Activated naive CD4-positive, alpha-beta T cell treated with anti-CD3 and anti-CD28 coated beads, Interleukin-2, amount 50 U/mL, for 72 hours (primary cell): ENCODE results near the gene RNU4-1. TPM values are rescaled to one million over a fixed set of nuclear protein-coding genes. Genes with fewer than 3 reads are reported as not detected.
"Not testable (repeated sequence)": the region's sequence is repeated elsewhere in the genome, so short reads cannot be mapped to it uniquely, and the experiment has no call there.

ENCODE experiments used
- ATAC-seq, 2 donors: fragments of 150-1000 bp; cut with Tn5 transposase; 2 replicates each; pipeline ENCODE4 v1.10.0; 2021; ENCODE audit warnings: mild to moderate bottlenecking in 2 of 2, moderate library complexity in 2 of 2
- DNase-seq, 2 donors: peaks; one replicate each; pipeline ENCODE4 v3.0.0; 2021 to 2022; ENCODE audit warnings: low spot score in 2 of 2
- H3K27ac Mint-ChIP-seq, 2 donors: one replicate each; pipeline ENCODE4 v1.8.0; 2022; ENCODE audit warnings: mild to moderate bottlenecking in 2 of 2, mixed read lengths in 2 of 2
- H3K36me3 Mint-ChIP-seq, 2 donors: one replicate each; pipeline ENCODE4 v1.8.0; 2022; ENCODE audit warnings: mixed read lengths in 2 of 2
- H3K9me3 Mint-ChIP-seq, 2 donors: one replicate each; pipeline ENCODE4 v1.8.0; 2022; ENCODE audit warnings: mixed read lengths in 2 of 2
- total RNA-seq, 2 donors: library from RNA; stranded (reverse); gene quantifications; one replicate each; pipeline ENCODE4 v1.2.3, GENCODE V29; 2022

Gene RNU4-1
- 1,000 to 10,000 TPM; 1,753 to 2,211 TPM for total RNA-seq

DNA sequence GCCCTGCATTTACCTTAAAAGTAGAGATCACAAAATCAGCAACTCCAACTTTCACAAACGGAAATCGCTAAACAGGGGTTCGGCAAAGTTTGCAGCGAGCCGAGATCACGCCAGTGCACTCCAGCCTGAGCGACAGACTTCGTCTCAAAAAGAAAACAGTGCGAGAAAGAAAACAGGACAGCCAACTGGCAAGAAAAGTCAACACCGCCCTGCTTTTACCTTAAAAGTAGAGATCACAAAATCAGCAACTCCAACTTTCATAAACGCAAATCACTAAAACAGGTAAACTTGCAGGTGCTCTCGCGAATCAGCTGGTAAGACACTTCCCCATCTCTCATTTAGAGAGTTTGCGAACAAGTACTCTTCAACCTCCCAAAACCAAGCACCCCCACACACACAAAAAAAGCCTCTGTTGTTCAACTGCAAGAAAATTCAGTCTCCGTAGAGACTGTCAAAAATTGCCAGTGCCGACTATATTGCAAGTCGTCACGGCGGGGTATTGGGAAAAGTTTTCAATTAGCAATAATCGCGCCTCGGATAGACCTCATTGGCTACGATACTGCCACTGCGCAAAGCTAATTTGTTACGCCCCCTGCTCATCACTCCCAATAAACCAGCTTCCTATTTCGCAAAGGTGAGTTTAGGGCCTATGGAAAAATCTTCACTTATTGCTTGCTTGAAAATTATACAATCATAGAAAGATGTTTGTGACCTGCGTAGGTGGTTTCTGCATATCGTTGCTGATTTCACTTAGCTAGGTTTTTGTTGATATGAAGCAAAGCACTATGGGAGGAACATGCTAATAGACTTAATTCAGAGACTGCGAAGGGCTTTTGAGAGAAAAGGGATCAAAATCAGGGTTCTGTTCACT lies at the start of gene RNU4-1:
RNU4-1 (minus strand) TSS at position 577 of the 871 bp plus-strand sequence.
- H3K36me3 Mint-ChIP-seq: no peaks in the 10 kb centered on the region
- ATAC-seq (peak; percentile 50 to 59), DNase-seq (peak; percentile 72 to 83)
- no peaks in the 10 kb centered on the region for H3K9me3 Mint-ChIP-seq
- no peak within 1 kb of the TSS for H3K27ac Mint-ChIP-seq

DNA sequence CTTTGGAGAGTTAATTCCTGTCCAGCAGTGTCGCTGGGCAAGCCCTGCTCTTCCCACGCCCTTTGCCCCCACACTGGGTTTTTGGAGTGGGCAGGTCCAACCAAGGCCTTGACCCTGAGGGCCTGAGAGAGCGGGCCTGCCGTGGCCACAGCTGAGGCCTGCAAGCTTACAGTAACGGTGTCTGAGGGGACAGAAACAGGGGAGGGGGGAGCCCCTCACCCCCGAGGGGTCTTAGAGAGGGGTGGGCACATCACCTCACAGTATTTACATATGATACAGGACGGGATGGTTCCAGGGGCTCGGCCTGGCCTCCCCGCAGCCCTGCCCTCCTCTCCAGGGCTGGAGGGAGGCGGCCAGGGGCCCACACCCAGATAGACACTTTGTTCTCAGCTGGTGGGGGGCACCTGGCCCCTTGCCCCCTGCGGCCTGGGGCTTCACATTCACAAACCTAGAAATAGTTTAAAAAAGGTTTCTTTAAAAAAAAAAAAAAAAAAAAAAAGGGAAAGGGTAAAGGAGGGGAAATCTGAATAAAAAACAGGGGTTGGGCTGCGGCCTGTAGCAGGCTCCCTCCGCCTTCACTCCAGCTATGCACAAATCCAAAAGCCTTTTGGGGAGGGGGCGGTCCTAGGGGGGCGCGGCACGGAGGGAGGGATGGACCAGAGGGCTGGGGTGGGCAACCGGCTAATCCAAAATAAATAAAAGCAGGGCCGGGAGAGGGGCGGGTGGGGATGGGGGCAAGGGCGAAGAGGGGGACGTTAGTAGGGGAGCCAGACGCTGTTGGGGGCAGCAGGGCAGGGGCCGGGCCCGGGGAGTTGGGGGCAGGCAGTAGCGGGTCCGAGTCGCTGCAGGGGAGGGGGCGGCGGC lies 49.4 kb upstream of the RNU4-1 start:
- Mint-ChIP-seq H3K27ac (no peak overlapping the region), H3K9me3 (peaks cover 8% of the 10 kb centered on the region in 2 donors), H3K36me3 (peaks cover 7% of the 10 kb centered on the region in 2 donors)
- DNase-seq (no peak), ATAC-seq (no peak)

- no peak overlapping the region for H3K27ac Mint-ChIP-seq
- peaks cover 15 to 16% of the 10 kb centered on the region in 2 donors for H3K9me3 Mint-ChIP-seq
- no peak for DNase-seq
- H3K36me3 Mint-ChIP-seq: peaks cover 11 to 21% of the 10 kb centered on the region in 2 donors
- no peak for ATAC-seq
These were observed 46.2 kb upstream of the RNU4-1 start for GRCh38 chr12:120339256-120339655.

GRCh38 chr12:120337730-120338129 lies 44.7 kb upstream of the RNU4-1 start:
- no peak overlapping the region for H3K27ac Mint-ChIP-seq
- H3K9me3 Mint-ChIP-seq: peaks cover 15 to 16% of the 10 kb centered on the region in 2 donors
- H3K36me3 Mint-ChIP-seq: peaks cover 11 to 21% of the 10 kb centered on the region in 2 donors
- no peak for ATAC-seq
- no peak for DNase-seq

DNA sequence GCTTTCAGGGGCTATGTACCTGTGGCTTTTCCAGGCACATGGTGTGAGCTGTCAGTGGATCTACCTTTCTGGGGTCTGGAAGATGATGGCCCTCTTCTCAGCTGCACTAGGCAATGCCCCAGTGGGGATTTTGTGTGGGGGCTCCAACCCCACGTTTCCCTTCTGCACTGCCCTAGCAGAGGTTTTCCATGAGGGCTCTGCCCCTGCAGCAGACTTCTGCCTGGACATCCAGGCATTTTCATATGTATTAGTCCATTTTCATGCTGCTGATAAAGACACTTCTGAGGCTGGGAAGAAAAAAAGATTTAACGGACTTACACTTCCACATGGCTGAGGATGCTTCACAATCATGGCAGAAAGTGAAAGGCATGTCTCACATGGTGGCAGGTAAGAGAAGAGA lies 43.4 kb upstream of the RNU4-1 start:
- not testable (repeated sequence) for DNase-seq, ATAC-seq, H3K27ac Mint-ChIP-seq
- Mint-ChIP-seq H3K9me3 (peaks cover 15 to 16% of the 10 kb centered on the region in 2 donors), H3K36me3 (peaks cover 11 to 21% of the 10 kb centered on the region in 2 donors)

DNA sequence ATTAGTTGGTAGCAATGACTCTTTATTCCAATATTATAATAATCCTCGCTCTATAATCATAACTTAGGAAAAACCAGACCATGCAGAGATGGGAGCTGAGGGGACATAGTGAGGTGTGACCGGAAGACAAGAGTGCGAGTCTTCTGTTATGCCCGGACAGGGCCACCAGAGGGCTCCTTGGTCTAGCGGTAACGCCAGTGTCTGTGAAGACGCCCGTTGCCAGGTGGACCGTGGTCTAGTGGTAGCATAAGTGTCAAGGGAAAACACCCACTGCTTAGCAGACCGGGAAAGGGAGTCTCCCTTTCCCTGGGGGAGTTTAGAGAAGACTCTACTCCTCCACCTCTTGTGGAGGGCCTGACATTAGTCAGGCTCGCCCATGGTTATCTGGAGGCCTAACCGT lies 42.4 kb upstream of the RNU4-1 start:
- DNase-seq: peak; percentile 37 to 67
- ATAC-seq: peak in 1 of 2 donors; percentile 56
- Mint-ChIP-seq H3K36me3 (peaks cover 11 to 21% of the 10 kb centered on the region in 2 donors), H3K9me3 (peaks cover 15 to 16% of the 10 kb centered on the region in 2 donors)
- not testable (repeated sequence) for H3K27ac Mint-ChIP-seq

DNA sequence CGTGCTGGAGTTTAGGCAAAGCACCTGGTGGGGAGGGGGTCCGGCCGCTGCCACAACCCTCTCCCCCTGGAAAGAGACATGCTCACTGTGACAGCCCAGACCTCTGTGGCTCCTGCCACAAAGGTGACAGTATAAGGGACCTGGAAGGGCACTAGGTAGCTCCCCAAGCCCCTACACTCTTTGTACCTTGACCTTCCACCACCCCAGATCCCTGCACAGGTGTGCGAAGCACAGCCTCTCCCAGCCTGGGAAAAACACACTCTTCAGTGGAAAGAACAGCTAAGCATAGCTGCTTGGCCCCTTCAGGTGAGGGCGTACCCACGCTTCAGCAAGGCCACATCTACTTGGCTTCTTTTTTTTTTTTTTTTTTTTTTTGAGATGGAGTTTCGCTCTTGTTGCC lies 39.5 kb upstream of the RNU4-1 start:
- Mint-ChIP-seq H3K36me3 (peaks cover 5 to 15% of the 10 kb centered on the region in 2 donors), H3K9me3 (peaks cover 8 to 9% of the 10 kb centered on the region in 2 donors), H3K27ac (no peak overlapping the region)
- DNase-seq: no peak
- ATAC-seq: no peak

GRCh38 chr12:120332041-120332440 lies 39.0 kb upstream of the RNU4-1 start:
- H3K27ac Mint-ChIP-seq: no peak overlapping the region
- H3K9me3 Mint-ChIP-seq: peaks cover 5 to 7% of the 10 kb centered on the region in 2 donors
- DNase-seq (no peak), ATAC-seq (no peak)
- peaks cover 4 to 12% of the 10 kb centered on the region in 2 donors for H3K36me3 Mint-ChIP-seq

DNA sequence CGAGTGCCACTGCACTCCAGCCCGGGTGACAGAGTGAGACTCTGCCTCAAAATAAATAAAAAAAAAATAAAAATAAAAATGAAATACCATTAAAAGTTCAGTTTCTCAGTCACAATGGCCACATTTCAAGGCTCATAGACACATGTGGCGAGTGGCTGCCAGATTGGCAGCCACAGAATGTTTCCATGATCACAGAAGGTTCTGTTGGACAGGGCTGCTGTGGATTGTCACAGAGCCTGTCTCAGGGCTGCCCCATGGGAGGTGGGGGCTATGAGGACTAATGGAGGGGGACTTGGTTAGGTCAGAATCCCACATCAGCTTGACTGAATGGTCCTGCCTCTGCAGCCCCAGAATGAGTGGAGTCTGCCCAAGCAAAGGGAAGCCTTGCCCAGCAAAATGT lies 38.4 kb upstream of the RNU4-1 start:
- peaks cover 4 to 6% of the 10 kb centered on the region in 2 donors for H3K36me3 Mint-ChIP-seq
- DNase-seq (no peak), ATAC-seq (no peak)
- peaks cover 3 to 5% of the 10 kb centered on the region in 2 donors for H3K9me3 Mint-ChIP-seq
- no peak overlapping the region for H3K27ac Mint-ChIP-seq

- DNase-seq (no peak), ATAC-seq (no peak)
- Mint-ChIP-seq H3K9me3 (no peaks in the 10 kb centered on the region), H3K27ac (no peak overlapping the region), H3K36me3 (no peaks in the 10 kb centered on the region)
These were observed 35.2 kb upstream of the RNU4-1 start for GRCh38 chr12:120328228-120328627.

- DNase-seq (no peak), ATAC-seq (no peak)
- Mint-ChIP-seq H3K36me3 (no peaks in the 10 kb centered on the region), H3K9me3 (no peaks in the 10 kb centered on the region), H3K27ac (no peak within 1 kb of the TSS)
These were observed 34.6 kb upstream of the RNU4-1 start, which contains the start of gene PLA2G1B for GRCh38 chr12:120327593-120327992. Gene PLA2G1B, minus strand, starts transcription at chr12:120327779. Its CDS starts 26 bp downstream, at chr12:120327753.

DNA sequence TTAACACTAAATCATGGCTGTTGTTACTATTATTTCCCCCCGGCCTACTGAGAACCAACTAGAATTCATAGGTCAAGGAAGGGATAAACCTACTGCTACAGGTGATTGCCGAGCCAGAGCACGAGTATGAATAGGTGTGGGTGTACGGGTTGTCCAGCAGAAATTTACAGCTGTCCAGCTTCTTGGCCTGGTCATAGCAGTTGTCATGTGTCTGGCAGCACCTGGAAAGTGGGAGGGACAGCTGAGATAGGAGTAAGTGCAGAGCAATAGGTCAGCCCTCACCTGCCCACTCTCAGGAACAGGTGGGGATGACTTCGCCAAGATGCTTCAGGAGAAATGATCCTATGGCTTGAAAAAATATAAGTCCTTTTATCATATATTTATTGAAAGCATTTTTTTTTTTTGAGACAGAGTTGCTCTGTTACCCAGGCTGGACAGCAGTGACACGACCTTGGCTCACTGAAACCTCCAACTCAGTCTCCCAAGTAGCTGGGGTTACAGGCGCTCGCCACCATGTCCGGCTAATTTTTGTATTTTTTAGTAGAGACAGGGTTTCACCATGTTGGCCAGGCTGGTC lies 31.9 kb upstream of the RNU4-1 start:
- ATAC-seq: no peak
- no peaks in the 10 kb centered on the region for H3K36me3 Mint-ChIP-seq
- H3K27ac Mint-ChIP-seq: no peak overlapping the region
- no peak for DNase-seq
- H3K9me3 Mint-ChIP-seq: no peaks in the 10 kb centered on the region

- H3K27ac Mint-ChIP-seq: no peak overlapping the region
- DNase-seq: no peak
- no peaks in the 10 kb centered on the region for H3K9me3 Mint-ChIP-seq
- ATAC-seq: no peak
- H3K36me3 Mint-ChIP-seq: no peaks in the 10 kb centered on the region
These were observed 30.7 kb upstream of the RNU4-1 start for GRCh38 chr12:120323772-120324171.

GRCh38 chr12:120321382-120322202 lies 28.6 kb upstream of the RNU4-1 start:
- DNase-seq (no peak), ATAC-seq (no peak)
- Mint-ChIP-seq H3K27ac (no peak overlapping the region), H3K36me3 (no peaks in the 10 kb centered on the region), H3K9me3 (no peaks in the 10 kb centered on the region)

DNA sequence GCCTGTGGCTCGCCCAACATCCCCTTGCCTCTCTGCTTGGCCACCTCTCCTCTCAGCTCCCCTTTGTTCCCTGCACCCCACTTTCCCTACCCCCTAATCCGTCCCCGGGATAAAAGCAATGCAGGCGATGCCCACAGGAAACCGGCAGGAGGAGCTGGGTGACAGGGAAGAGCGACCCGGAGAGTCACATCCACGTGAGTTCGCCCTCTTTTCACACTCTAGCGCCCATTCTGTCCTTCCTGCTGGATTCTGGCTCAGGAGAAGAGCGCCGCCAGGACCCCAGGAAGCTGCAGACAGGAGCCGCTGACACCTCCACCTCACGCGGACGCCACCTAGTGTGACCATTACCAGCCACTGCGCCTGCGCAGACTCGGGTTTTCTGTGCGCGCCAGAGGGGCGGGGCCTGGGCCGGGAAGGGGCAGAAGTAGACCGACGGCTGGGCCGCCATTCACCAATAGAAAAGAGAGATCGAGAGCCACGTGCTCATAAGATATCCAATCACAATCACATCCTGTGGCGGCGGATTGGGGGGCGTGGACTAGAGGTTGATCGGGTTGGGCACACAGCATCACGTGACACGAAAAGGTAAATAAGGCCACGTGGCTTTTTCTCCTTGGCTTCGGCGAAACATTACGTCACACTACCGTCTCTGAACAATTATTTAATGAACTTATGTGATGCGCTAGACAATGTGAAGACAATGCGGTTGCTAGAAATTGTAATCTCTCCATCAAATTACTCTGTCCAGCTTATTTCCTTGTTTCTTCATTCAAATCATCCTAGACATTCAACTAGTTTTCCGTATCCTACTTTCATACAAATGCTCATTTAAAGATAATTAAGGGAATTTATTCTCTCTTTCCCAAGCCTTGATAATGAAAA lies 24.4 kb upstream of the RNU4-1 start:
- ATAC-seq (peak; percentile 100), DNase-seq (peak; percentile 100)

More for the DNA sequence above, 24.4 kb upstream of the RNU4-1 start:
- no peaks in the 10 kb centered on the region for H3K9me3 Mint-ChIP-seq
- peak overlapping the region; percentile 94 to 98 for H3K27ac Mint-ChIP-seq
- H3K36me3 Mint-ChIP-seq: no peaks in the 10 kb centered on the region
